NOMO-1 treated with DMSO at 0.1 percent for 48 hours (cell line): ENCODE results near the gene ATP2C2.
"Not testable (repeated sequence)": the region's sequence is repeated elsewhere in the genome, so short reads cannot be mapped to it uniquely, and the experiment has no call there.

Source experiments
- DNase-seq: peaks from one replicate; lab custom pipeline; 2025; ENCODE audit not compliant: unreplicated experiment; lab: John Stamatoyannopoulos, UW

Gene ATP2C2

DNA sequence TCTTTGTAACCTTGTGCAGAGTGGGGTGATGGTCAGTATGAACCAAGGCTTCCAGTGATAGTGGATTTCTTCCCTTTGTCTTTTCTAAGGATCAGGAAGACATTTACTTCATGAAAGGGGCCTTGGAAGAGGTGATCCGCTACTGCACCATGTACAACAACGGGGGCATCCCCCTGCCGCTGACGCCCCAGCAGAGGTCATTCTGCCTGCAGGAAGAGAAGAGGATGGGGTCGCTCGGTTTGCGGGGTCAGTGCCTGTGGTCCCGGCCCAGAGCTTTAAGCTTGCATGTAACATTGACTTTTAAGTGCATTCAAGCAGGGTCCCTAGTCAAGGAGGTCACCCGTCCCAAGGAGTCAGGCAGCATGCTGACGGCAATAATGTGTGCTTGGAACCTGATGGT lies 80.1 kb downstream of the ATP2C2 start:
- DNase-seq, result no peak

DNA sequence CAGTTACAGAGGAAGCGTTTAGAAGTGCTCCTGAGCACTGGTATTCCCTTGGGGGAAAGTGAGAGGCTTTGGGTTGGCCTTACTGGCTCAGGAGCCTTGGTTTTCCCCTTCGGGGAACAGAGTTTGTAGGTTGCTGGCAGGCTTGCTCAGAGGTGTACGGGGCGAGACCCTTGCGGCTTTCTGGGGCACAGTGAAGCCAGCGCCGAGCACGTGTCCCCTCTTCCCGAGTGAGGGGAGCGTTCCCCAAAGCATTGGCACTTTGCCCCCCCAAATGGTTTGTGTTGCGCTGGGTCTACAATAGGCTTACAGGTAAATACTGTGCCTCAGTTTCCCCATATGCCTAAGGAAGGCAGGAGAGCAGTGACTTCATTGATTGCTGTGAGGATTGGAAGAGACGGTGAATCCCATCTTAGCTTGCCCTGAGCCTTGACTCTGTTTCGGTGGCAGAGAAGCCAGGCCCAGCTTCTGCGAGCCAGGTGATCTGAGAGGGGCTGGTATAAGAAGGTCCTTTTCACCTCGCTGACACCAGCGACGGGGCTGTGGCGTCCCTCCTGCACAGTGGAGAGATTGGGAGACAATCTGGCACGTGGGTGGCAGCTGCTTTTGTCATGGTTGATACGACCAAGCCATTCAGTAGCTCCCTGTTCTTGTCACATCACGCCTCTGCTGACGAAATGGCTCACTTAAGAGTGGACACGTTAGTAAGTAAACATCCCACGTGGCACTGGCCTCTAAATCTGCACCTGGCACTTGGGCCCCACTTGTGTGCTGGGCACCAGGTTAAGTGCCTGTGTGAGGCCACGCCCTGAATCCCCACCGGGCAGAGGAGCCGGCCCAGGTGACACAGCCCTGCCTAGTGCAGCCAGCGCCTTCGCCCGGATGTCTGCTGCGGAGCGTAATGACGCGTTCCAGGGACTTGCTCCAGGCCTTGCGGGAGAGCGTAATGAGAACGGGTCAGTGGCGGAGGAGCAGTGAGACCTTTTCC lies 81.1 kb downstream of the ATP2C2 start:
- no peak for DNase-seq

- no peak for DNase-seq
Observed at GRCh38 chr16:84450176-84450865, 82.0 kb downstream of the ATP2C2 start.

DNA sequence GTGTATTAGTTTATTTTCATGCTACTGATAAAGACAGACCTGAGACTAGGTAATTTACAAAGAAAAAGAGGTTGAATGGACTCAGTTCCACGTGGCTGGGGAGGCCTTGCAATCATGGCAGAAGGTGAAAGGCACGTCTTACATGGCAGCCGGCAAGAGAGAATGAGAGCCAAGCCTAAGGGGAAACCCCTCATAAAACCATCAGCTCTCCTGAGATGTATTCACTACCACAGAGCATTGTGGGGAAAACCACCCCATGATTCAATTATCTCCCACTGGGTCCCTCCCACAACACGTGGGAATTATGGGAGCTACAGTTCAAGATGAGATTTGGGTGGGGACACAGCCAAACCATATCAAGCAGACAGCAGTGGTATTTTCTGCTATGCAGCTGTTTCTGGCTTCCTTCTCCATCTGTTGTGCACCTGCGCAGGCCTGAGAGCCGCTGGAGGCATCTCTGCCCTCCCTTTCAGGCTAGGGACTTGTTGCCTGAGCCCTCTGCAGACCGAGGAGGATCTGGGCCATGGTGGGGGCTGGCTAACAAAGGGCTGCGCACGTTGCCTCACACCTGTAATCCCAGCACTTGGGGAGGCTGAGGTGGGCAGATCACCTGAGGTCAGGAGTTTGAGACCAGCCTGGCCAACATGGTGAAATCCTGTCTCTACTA lies 82.8 kb downstream of the ATP2C2 start:
- DNase-seq, result not testable (repeated sequence)

GRCh38 chr16:84451781-84452180 lies 83.4 kb downstream of the ATP2C2 start:
- no peak for DNase-seq

GRCh38 chr16:84453061-84453752 lies 84.9 kb downstream of the ATP2C2 start:
- DNase-seq, result no peak

DNA sequence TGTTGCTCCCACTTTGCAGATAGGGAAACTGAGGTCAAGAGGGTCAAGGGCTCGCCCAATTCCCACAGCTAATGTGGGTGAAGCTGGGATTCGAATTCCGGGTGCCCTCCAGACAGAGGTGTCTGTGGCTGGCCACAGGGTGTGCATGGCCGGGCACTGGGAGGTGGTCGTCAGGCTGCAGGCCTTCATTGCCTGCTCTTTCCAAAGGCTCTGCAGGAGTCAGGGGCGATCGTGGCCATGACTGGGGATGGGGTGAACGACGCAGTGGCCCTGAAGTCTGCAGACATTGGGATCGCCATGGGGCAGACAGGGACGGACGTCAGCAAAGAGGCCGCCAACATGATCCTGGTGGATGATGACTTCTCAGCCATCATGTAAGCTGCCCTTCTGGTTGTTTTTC lies 86.3 kb downstream of the ATP2C2 start:
- DNase-seq, result no peak

- no peak for DNase-seq
Observed at GRCh38 chr16:84455031-84455430, 86.7 kb downstream of the ATP2C2 start.

- DNase-seq, result no peak
Observed at GRCh38 chr16:84458606-84459532, 90.5 kb downstream of the ATP2C2 start.

DNA sequence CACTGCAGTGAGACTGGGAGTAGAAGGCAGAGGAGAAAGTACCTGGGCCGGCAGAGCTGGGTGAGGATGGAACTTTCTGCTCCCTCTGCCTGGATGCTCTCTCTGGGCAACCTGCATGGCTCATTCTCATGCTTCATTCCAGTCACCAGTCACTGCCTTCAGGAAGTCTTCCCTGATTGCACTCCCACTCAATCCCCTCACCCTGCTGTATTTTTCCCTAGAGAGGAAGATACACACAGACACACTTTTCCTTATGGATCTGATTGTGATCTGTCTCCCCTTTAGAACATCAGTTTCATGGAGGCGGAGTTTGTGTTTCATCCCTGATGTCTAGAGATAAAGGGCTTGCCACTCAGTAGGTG lies 91.2 kb downstream of the ATP2C2 start:
- DNase-seq, result no peak

- DNase-seq, result no peak
Observed at GRCh38 chr16:84459941-84460405, 91.6 kb downstream of the ATP2C2 start.

GRCh38 chr16:84460406-84461028 lies 92.2 kb downstream of the ATP2C2 start:
- DNase-seq, result no peak

DNA sequence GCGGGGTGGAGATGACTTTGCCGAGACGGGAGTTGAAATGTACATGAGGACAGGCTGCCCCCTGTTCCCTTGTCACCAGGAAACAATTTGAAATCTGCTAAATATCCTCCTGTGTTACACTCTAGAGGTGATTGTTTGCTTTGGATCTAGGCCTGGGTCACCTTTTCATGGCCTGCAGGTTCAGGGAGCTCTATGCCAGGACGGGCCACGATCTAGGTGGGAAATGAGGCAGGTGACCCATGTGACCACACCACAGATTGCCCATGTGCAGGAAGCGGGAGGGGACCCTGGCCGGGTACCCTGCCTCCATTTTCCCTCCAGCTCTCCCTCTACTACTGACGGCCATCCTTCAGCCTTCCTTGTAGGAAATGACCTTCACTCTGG lies 92.7 kb downstream of the ATP2C2 start:
- no peak for DNase-seq

DNA sequence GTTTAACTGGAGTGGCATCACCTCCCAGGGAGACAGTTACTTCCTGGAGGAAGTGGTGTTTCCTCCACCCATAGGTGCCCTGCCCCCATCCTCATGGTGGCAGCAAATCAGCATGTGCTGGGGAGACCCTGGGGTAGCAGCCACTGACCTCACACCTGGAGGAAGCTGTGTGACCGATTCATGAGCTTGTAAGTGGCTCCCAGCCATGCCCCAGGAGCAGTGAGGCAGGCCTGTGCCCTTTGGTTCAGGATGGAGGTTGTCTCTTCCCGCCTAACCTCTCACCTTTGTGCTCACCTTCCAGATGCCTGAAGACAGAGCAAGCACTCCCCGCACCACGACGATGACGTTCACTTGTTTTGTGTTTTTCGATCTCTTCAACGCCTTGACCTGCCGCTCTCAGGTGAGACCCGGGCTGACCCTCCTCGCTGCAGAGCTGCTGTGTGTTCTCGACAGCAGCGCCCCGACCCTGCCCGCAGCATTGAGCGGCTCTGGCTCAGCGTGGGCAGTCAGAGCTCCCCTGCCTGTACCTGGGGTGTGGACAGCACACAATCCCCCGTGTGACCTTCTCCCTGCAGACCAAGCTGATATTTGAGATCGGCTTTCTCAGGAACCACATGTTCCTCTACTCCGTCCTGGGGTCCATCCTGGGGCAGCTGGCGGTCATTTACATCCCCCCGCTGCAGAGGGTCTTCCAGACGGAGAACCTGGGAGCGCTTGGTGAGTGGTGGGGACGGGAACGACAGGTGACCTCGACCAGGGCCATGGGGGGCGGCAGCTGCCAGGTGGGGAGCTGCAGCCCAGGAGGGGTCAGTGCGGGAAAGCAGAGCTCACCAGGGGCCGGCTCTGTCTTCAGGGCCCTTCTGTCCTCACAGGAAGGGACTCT lies 93.3 kb downstream of the ATP2C2 start:
- DNase-seq, result no peak

DNA sequence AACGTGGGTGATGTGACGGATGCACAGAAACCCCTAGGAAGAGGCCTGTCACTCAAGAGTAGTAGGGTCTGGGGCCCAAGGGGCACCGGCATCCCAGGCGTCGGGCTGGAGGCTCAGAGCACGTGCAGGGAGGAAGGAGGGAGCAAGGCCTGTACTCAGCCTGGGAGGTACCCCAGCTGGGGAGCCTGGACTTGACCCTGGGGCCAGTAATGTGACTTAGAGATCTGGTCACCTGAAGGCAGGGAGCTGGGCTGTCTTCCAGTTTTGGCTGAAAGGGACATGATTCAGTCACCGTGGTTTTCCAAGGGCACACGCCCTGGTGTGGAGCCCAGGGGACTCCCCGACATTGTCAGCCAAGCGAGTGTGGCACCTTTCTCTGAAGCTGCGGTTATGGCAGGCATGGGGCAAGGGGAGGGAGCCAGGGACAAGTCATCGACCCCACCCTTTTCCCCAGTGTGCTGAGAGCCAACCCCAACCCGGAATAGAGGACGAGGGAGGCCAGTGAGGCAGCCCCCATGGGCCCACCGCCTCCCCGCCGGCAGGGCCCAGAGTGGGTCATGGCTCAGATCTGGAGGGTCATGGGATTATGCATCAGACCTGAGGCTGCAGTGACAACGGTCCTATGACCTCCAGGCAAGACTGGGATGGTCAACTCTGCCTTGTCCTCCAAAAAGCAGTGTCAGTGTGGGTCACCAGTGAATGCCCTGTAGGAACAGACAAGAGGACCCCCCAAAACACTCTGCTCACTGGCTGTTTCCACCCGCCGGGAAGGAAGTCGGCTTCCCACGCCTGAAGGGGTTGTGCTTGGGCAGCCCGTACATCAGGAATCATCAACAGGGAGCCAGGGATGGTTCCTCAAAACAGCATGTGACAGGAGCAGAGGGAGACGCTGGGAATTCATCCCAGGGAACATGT lies 94.2 kb downstream of the ATP2C2 start:
- DNase-seq, result no peak

- DNase-seq, result no peak
Observed at GRCh38 chr16:84463221-84463620, 94.9 kb downstream of the ATP2C2 start.

DNA sequence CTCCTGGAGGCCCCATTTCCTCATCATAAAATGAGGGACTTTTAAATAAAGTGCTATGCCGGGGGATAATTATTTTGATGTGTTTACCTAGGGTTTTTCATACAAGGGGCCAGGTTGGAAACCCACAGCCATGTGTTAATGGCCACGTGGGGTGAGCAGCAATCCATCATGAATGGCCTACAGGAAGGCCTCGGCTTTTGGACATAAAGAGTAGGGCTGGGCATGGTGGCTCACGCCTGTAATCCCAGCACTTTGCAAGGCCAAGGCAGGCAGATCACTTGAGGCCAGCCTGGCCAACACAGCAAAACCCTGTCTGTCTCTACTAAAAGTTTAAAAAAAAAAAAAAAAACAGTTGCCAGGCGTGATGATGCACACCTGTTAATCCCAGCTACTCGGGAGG lies 95.8 kb downstream of the ATP2C2 start:
- DNase-seq, result no peak

DNA sequence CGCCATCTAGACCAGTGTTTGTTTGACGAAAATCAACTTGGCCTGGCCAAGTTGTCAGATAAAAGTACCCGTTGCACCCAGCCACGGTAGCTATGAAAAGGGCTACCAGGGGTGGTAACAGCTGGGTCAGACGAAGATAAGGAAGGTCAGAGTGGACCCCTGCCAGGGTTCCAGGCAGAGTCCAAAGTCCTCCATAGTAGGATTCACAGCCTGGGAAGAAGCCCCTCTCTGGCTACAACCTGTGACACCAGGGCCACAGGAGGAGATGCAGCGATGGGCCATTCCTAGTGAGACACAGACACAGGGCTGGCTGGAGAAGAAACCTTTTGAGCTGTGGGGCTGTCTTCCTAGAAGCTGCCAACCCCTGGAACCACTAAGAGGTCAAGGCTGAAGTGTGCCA lies 96.8 kb downstream of the ATP2C2 start:
- DNase-seq, result no peak
